Subcutaneous adipose tissue (tissue), 4 donors: ENCODE measurements around the gene SP140L. TPM values are rescaled to one million over a fixed set of nuclear protein-coding genes. Genes with fewer than 3 reads are reported as not detected.

Experiments used
- CTCF ChIP-seq: fragments of 450-650 bp; IDR thresholded peaks from one replicate; pipeline ENCODE4 v1.5.1; 2016; ENCODE audit warnings: low read depth, mild to moderate bottlenecking, control low read depth, antibody characterized with exemption, moderate library complexity
- total RNA-seq, 4 donors: library from RNA; depleted of rRNA; stranded (reverse); fragments of >200 nt; gene quantifications; one replicate each; pipeline ENCODE4 v1.1.0, GENCODE V29; 2016

The SP140L gene
- total RNA-seq, 4 donors from 2014 or later, result 10.4 to 22.6 (median 13.3) TPM

- TF ChIP-seq CTCF, result no peak
These were observed 20.5 kb upstream of the SP140L start for GRCh38 chr2:230306474-230306873.

- TF ChIP-seq CTCF, result no peak
These were observed 19.5 kb upstream of the SP140L start for GRCh38 chr2:230307485-230307884.

GRCh38 chr2:230308402-230309000 lies 18.5 kb upstream of the SP140L start:
- TF ChIP-seq CTCF, result no peak

DNA sequence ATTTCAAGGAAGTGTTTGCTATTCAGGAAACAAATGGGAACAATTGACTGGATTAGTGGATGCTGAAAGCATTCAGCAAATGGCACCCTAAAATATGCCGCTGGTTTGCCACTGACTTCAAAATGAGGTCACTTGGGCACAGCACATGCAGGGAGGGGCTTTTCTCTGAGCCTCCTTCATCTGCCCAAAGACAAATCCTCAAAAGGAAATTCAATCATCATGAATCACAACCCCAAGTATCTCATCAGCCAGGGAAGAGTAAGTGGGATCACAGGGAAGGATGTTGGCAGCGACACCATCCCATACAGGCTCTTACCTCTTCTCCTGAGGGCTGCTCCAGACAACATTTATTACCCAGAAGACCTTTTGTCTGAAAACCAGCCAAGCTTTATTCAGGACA lies 14.4 kb upstream of the SP140L start:
- no peak for TF ChIP-seq CTCF

DNA sequence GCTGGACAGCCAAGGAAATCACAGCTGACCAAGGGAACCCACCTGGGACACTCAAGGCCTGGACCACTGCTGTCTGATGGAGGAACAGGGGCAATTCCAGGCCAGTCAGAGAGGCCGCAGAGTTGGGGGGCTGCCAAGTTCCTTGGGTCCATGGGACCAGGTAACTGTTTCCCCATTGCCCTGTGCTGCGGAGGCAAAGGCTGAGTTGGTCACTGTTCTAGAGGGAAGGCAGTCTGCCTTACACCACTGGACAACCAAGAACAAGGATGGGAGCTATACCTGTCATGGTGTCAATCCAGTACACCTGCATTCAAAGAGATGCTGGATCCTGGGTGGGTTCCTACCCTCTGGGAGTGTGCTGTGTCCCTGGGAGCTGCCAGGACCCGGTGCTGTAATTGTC lies 9.6 kb upstream of the SP140L start:
- no peak for TF ChIP-seq CTCF

GRCh38 chr2:230318190-230319121 lies 8.5 kb upstream of the SP140L start:
- TF ChIP-seq CTCF, result no peak

DNA sequence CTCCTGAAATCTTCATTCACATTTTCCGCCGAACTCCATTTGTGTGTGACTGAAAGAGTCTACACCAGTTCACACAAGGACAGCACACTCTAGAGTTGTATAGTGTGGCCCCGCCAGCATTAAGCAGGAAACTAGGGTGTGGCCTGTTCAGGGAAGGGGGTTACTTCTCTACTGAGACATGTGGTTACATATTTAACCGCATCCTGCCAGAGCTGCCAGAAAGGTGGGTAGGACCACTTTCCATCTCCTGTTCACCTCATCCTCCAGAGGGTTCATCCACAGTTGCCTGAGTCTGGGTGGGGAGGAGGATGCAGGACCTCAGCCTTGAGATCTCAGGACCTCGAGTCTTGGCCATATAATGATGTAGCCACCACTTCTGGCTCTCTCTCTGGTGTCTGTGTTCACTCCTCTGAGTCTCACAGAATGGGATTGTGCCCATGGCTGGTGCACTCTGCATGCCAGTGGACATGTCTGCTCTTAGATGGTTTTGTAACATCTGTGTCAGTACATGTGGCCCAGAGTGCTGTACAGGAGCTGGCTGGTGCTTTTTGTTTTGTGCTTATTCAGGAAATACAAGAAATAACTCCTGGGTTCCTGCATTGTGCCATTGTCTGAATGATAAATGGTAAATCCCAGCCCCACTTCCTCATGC lies 7.7 kb upstream of the SP140L start:
- TF ChIP-seq CTCF, result no peak
